GM18517 (cell line): ENCODE data around the gene SYTL1.

Experiments
- ATAC-seq: cut with Tn5 transposase; IDR thresholded peaks from one replicate; pipeline ENCODE4 v1.9.1; 2021; ENCODE audit warnings: mild to moderate bottlenecking, moderate library complexity; ENCODE audit not compliant: unreplicated experiment

Gene SYTL1

DNA sequence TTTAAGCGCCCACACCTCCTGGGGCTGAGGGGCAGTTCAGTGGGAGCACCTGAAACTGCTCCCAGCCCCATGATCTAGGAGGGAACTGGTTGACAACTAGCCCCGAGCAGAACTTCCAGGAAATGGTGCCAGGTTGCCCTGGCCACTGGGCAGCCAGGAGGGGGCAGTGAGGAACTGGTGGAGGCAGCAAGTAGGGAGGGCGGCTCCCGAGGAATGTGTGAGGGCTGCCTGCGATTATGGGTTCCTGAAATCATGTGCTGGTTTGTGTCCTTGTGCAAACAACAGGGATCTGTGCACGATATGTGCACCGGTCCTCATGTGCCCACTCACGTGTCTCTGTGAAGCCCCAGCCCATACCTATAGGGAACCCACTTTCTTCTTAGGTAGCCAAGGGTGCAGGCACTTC, 60.5 kb downstream of the SYTL1 start:
- no peak for ATAC-seq

DNA sequence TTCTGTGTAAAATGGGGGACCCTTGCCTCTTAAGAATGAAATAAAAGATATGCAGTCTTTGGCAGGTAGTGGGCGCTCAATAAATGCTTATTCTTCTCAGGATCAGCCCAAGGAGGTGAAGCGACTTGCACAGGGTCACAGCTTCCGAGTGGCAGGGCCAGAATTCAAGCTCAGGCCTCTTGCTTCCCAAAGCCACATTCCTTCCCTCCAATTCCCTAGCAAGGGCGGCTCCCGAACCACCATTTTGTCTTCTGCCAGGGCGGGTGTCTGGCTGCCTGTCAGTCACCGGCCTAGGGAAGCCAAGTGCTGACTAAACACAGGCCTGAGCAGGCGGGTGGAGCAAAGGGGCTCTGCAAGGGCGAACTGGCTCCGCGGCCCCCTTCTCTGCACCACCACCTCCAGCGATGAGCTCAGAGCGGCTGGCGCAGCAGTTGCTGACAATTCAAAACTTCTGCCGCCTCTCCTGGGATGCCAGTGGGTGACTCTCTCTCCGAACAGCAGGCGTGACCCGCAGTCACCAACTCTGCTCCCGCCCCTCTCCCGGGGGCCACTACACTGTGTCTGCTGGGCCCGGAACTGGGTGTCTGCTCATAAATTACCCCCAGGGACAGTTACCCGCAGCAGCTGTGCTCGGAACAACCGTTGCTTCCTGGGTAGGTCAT, 61.4 kb downstream of the SYTL1 start:
- ATAC-seq: no peak
